PFSK-1 (cell line): ENCODE measurements around the gene GABRA5.

Source experiments
- POLR2AphosphoS5 ChIP-seq: IDR thresholded peaks from 2 replicates; pipeline ENCODE4 v1.6.1; 2012; ENCODE audit warnings: low read depth, mild to moderate bottlenecking, control low read depth, low read length, moderate library complexity
- TF ChIP-seq, protein P1 (sequence below), 2 experiments: IDR thresholded peaks; 2 replicates each; pipeline versions ENCODE4 v1.6.1 to v1.8.0; 2011 to 2012; ENCODE audit warnings: low read depth in 2 of 2, low read length in 2 of 2, control low read depth in 1 of 2, inconsistent platforms in 1 of 2, mild to moderate bottlenecking in 1 of 2, moderate library complexity in 1 of 2; ENCODE audit not compliant: insufficient read depth in 1 of 2

GRCh38 chr15:26864664-26865191, 2.1 kb upstream of the GABRA5 start:
- no peak for TF ChIP-seq POLR2AphosphoS5
- TF ChIP-seq, protein P1, sequence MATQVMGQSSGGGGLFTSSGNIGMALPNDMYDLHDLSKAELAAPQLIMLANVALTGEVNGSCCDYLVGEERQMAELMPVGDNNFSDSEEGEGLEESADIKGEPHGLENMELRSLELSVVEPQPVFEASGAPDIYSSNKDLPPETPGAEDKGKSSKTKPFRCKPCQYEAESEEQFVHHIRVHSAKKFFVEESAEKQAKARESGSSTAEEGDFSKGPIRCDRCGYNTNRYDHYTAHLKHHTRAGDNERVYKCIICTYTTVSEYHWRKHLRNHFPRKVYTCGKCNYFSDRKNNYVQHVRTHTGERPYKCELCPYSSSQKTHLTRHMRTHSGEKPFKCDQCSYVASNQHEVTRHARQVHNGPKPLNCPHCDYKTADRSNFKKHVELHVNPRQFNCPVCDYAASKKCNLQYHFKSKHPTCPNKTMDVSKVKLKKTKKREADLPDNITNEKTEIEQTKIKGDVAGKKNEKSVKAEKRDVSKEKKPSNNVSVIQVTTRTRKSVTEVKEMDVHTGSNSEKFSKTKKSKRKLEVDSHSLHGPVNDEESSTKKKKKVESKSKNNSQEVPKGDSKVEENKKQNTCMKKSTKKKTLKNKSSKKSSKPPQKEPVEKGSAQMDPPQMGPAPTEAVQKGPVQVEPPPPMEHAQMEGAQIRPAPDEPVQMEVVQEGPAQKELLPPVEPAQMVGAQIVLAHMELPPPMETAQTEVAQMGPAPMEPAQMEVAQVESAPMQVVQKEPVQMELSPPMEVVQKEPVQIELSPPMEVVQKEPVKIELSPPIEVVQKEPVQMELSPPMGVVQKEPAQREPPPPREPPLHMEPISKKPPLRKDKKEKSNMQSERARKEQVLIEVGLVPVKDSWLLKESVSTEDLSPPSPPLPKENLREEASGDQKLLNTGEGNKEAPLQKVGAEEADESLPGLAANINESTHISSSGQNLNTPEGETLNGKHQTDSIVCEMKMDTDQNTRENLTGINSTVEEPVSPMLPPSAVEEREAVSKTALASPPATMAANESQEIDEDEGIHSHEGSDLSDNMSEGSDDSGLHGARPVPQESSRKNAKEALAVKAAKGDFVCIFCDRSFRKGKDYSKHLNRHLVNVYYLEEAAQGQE (IDR thresholded peaks at IDR 0.05; ENCODE audit: insufficient read depth in 1 of 2, low read depth in 2 of 2, low read length in 2 of 2) = no peak
